Hepatocyte (in vitro differentiated cells): ENCODE data around the gene SLC2A8.

Source experiments
- CTCF ChIP-seq: fragments of 200-600 bp; sonication (generic); IDR thresholded peaks from 2 replicates; pipeline ENCODE4 v1.5.1; 2016; ENCODE audit warnings: antibody characterized with exemption, mild to moderate bottlenecking; ENCODE audit not compliant: poor library complexity
- EZH2 ChIP-seq: fragments of 200-600 bp; sonication (generic); IDR thresholded peaks from 2 replicates; pipeline ENCODE4 v1.6.1; 2016; ENCODE audit warnings: antibody characterized with exemption, mild to moderate bottlenecking, borderline replicate concordance

GRCh38 chr9:127444283-127444920 is 47.4 kb downstream of the SLC2A8 start:
- TF ChIP-seq CTCF = no peak
- TF ChIP-seq EZH2 = no peak
